Colon (tissue), 2 donors: ENCODE results near the gene RAB3B.
"Not testable (repeated sequence)": the region's sequence is repeated elsewhere in the genome, so short reads cannot be mapped to it uniquely, and the experiment has no call there.

ENCODE experiments used
- FAIRE-seq: peaks from 2 replicates; lab custom pipeline; 2012; peaks lifted over from hg19 to GRCh38; lab: Jason Lieb, UNC
- donor health status: control.
- donor health status: control.

The RAB3B gene

GRCh38 chr1:51988254-51988653, 2.2 kb downstream of the RAB3B start:
- FAIRE-seq: no peak

- FAIRE-seq: no peak
These were observed 3.8 kb downstream of the RAB3B start for GRCh38 chr1:51986718-51987117.

GRCh38 chr1:51982161-51982560, 8.3 kb downstream of the RAB3B start:
- FAIRE-seq: no peak

GRCh38 chr1:51981555-51981954, 8.9 kb downstream of the RAB3B start:
- FAIRE-seq: no peak

- no peak for FAIRE-seq
These were observed 12.4 kb downstream of the RAB3B start for GRCh38 chr1:51978099-51978498.

- FAIRE-seq: no peak
These were observed 13.5 kb downstream of the RAB3B start for GRCh38 chr1:51976846-51977602.

- no peak for FAIRE-seq
These were observed 16.7 kb downstream of the RAB3B start for GRCh38 chr1:51973587-51974474.

- FAIRE-seq: no peak
These were observed 21.3 kb downstream of the RAB3B start for GRCh38 chr1:51969038-51969705.

GRCh38 chr1:51968632-51969031, 21.9 kb downstream of the RAB3B start:
- no peak for FAIRE-seq

- not testable (repeated sequence) for FAIRE-seq
These were observed 23.2 kb downstream of the RAB3B start for GRCh38 chr1:51967213-51967791.

- no peak for FAIRE-seq
These were observed 23.9 kb downstream of the RAB3B start for GRCh38 chr1:51966559-51966958.

- FAIRE-seq: no peak
These were observed 26.2 kb downstream of the RAB3B start for GRCh38 chr1:51964309-51964696.

GRCh38 chr1:51963592-51964308, 26.8 kb downstream of the RAB3B start:
- FAIRE-seq: no peak

- no peak for FAIRE-seq
These were observed 27.8 kb downstream of the RAB3B start for GRCh38 chr1:51962486-51963356.

- no peak for FAIRE-seq
These were observed 28.5 kb downstream of the RAB3B start for GRCh38 chr1:51961954-51962353.

- FAIRE-seq: no peak
These were observed 29.3 kb downstream of the RAB3B start for GRCh38 chr1:51961231-51961630.

- no peak for FAIRE-seq
These were observed 30.2 kb downstream of the RAB3B start for GRCh38 chr1:51960262-51960661.

GRCh38 chr1:51958824-51959223, 31.7 kb downstream of the RAB3B start:
- no peak for FAIRE-seq

- FAIRE-seq: no peak
These were observed 32.9 kb downstream of the RAB3B start for GRCh38 chr1:51957618-51958017.
